ENCODE data around the gene CRACR2B.
A peak's percentile ranks its signal among the peaks of the same experiment; 100 is the strongest.

The CRACR2B gene

GRCh38 chr11:791658-792534 lies 35.8 kb upstream of the CRACR2B start:
- no peaks in the 10 kb centered on the region for H3K27me3 Mint-ChIP-seq
- H3K9me3 Mint-ChIP-seq, result no peaks in the 10 kb centered on the region
- H3K4me1 Mint-ChIP-seq (ENCODE audit: low read depth), result peaks cover 8% of the 10 kb centered on the region
- H3K27ac Mint-ChIP-seq, result no peak overlapping the region
- no peak overlapping the region for H3K4me3 Mint-ChIP-seq
- H3K36me3 Mint-ChIP-seq (ENCODE audit: low read depth), result peaks cover 9% of the 10 kb centered on the region

- Mint-ChIP-seq H3K27ac (no peak overlapping the region), H3K36me3 (ENCODE audit: low read depth) (peaks cover 9% of the 10 kb centered on the region), H3K4me1 (ENCODE audit: low read depth) (peaks cover 10% of the 10 kb centered on the region), H3K9me3 (no peaks in the 10 kb centered on the region), H3K4me3 (no peak overlapping the region), H3K27me3 (no peaks in the 10 kb centered on the region)
Measured at GRCh38 chr11:792535-792821, 35.2 kb upstream of the CRACR2B start.

- H3K4me1 Mint-ChIP-seq (ENCODE audit: low read depth), result peaks cover 10% of the 10 kb centered on the region
- H3K27me3 Mint-ChIP-seq, result no peaks in the 10 kb centered on the region
- H3K9me3 Mint-ChIP-seq, result no peaks in the 10 kb centered on the region
- no peak overlapping the region for H3K4me3 Mint-ChIP-seq
- no peak overlapping the region for H3K27ac Mint-ChIP-seq
- H3K36me3 Mint-ChIP-seq (ENCODE audit: low read depth), result peaks cover 9% of the 10 kb centered on the region
Measured at GRCh38 chr11:792873-793272, 34.8 kb upstream of the CRACR2B start.

GRCh38 chr11:793556-793955 lies 34.2 kb upstream of the CRACR2B start:
- no peaks in the 10 kb centered on the region for H3K9me3 Mint-ChIP-seq
- H3K36me3 Mint-ChIP-seq (ENCODE audit: low read depth), result peaks cover 9% of the 10 kb centered on the region
- no peak overlapping the region for H3K27ac Mint-ChIP-seq
- H3K27me3 Mint-ChIP-seq, result no peaks in the 10 kb centered on the region
- H3K4me1 Mint-ChIP-seq (ENCODE audit: low read depth), result peaks cover 10% of the 10 kb centered on the region
- H3K4me3 Mint-ChIP-seq, result no peak overlapping the region

GRCh38 chr11:794013-794765 lies 33.5 kb upstream of the CRACR2B start:
- Mint-ChIP-seq H3K27ac (no peak overlapping the region), H3K4me3 (no peak overlapping the region), H3K36me3 (ENCODE audit: low read depth) (peaks cover 9% of the 10 kb centered on the region), H3K4me1 (ENCODE audit: low read depth) (peaks cover 10% of the 10 kb centered on the region), H3K27me3 (no peaks in the 10 kb centered on the region), H3K9me3 (no peaks in the 10 kb centered on the region)

GRCh38 chr11:794766-795633 lies 32.7 kb upstream of the CRACR2B start:
- no peak overlapping the region for H3K27ac Mint-ChIP-seq
- no peaks in the 10 kb centered on the region for H3K27me3 Mint-ChIP-seq
- peak overlapping the region; percentile 87 for H3K4me3 Mint-ChIP-seq
- H3K9me3 Mint-ChIP-seq, result no peaks in the 10 kb centered on the region
- H3K4me1 Mint-ChIP-seq (ENCODE audit: low read depth), result peaks cover 10% of the 10 kb centered on the region
- peaks cover 9% of the 10 kb centered on the region for H3K36me3 Mint-ChIP-seq (ENCODE audit: low read depth)

GRCh38 chr11:795634-796564 lies 31.8 kb upstream of the CRACR2B start:
- Mint-ChIP-seq H3K27ac (peak overlapping the region; percentile 74), H3K36me3 (ENCODE audit: low read depth) (peaks cover 8% of the 10 kb centered on the region), H3K27me3 (no peaks in the 10 kb centered on the region), H3K4me1 (ENCODE audit: low read depth) (peaks cover 10% of the 10 kb centered on the region), H3K4me3 (peak overlapping the region; percentile 87), H3K9me3 (no peaks in the 10 kb centered on the region)

GRCh38 chr11:796565-797295 lies 31.0 kb upstream of the CRACR2B start:
- H3K4me3 Mint-ChIP-seq, result peak overlapping the region; percentile 87
- peaks cover 10% of the 10 kb centered on the region for H3K4me1 Mint-ChIP-seq (ENCODE audit: low read depth)
- H3K27ac Mint-ChIP-seq, result peak overlapping the region; percentile 74
- H3K9me3 Mint-ChIP-seq, result no peaks in the 10 kb centered on the region
- peaks cover 3% of the 10 kb centered on the region for H3K36me3 Mint-ChIP-seq (ENCODE audit: low read depth)
- no peaks in the 10 kb centered on the region for H3K27me3 Mint-ChIP-seq

GRCh38 chr11:797296-798092 lies 30.2 kb upstream of the CRACR2B start:
- Mint-ChIP-seq H3K4me3 (peak overlapping the region; percentile 87), H3K4me1 (ENCODE audit: low read depth) (peaks cover 10% of the 10 kb centered on the region), H3K27me3 (no peaks in the 10 kb centered on the region), H3K9me3 (no peaks in the 10 kb centered on the region), H3K36me3 (ENCODE audit: low read depth) (no peaks in the 10 kb centered on the region), H3K27ac (peak overlapping the region; percentile 71)

GRCh38 chr11:798093-798713 lies 29.5 kb upstream of the CRACR2B start, which contains the start of gene SLC25A22:
SLC25A22 (minus strand) TSS chr11:798281; CDS start chr11:795006, 3,275 bp downstream.
- H3K4me3 Mint-ChIP-seq, result peak within 1 kb of the TSS; percentile 87
- H3K27me3 Mint-ChIP-seq, result no peaks in the 10 kb centered on the region
- H3K4me1 Mint-ChIP-seq (ENCODE audit: low read depth), result peaks cover 13% of the 10 kb centered on the region
- H3K9me3 Mint-ChIP-seq, result no peaks in the 10 kb centered on the region
- H3K36me3 Mint-ChIP-seq (ENCODE audit: low read depth), result no peaks in the 10 kb centered on the region
- peak within 1 kb of the TSS; percentile 71 for H3K27ac Mint-ChIP-seq

- H3K27me3 Mint-ChIP-seq, result no peaks in the 10 kb centered on the region
- H3K9me3 Mint-ChIP-seq, result no peaks in the 10 kb centered on the region
- no peak overlapping the region for H3K4me3 Mint-ChIP-seq
Measured at GRCh38 chr11:799641-800316, 27.9 kb upstream of the CRACR2B start.

GRCh38 chr11:800473-800872 lies 27.2 kb upstream of the CRACR2B start:
- peaks cover 23% of the 10 kb centered on the region for H3K4me1 Mint-ChIP-seq (ENCODE audit: low read depth)
- no peak overlapping the region for H3K27ac Mint-ChIP-seq
- H3K9me3 Mint-ChIP-seq, result no peaks in the 10 kb centered on the region
- no peak overlapping the region for H3K4me3 Mint-ChIP-seq
- H3K36me3 Mint-ChIP-seq (ENCODE audit: low read depth), result no peaks in the 10 kb centered on the region
- H3K27me3 Mint-ChIP-seq, result no peaks in the 10 kb centered on the region

More at GRCh38 chr11:799641-800316, 27.9 kb upstream of the CRACR2B start:
- Mint-ChIP-seq H3K27ac (no peak overlapping the region), H3K36me3 (ENCODE audit: low read depth) (no peaks in the 10 kb centered on the region), H3K4me1 (ENCODE audit: low read depth) (peaks cover 23% of the 10 kb centered on the region)

All from stimulated activated naive CD8-positive, alpha-beta T cell treated with anti-CD3 and anti-CD28 coated beads, Interleukin-15, Interleukin-2, amounts not matched to agents 100 ng/mL and 50 ng/mL, for 24 hours (primary cell).